Hepatocyte (in vitro differentiated cells): ENCODE data around the gene CTRL. TPM values are rescaled to one million over a fixed set of nuclear protein-coding genes. Genes with fewer than 3 reads are reported as not detected.
"Not testable (repeated sequence)": the region's sequence is repeated elsewhere in the genome, so short reads cannot be mapped to it uniquely, and the experiment has no call there.

ENCODE experiments used
- DNase-seq: peaks from one replicate; pipeline ENCODE4 v3.0.0-alpha.2; 2016; ENCODE audit warnings: low spot score
- H2AFZ ChIP-seq: fragments of 200-600 bp; sonication (generic); 2 replicates; pipeline ENCODE4 v1.6.0; 2016; ENCODE audit warnings: antibody characterized with exemption, mild to moderate bottlenecking
- H3K27ac ChIP-seq: fragments of 200-600 bp; sonication (generic); 2 replicates; pipeline ENCODE4 v1.5.1; 2016; ENCODE audit warnings: mild to moderate bottlenecking
- H3K27me3 ChIP-seq: fragments of 200-600 bp; sonication (generic); 2 replicates; pipeline ENCODE4 v1.6.1; 2016
- H3K36me3 ChIP-seq: fragments of 200-600 bp; sonication (generic); replicated peaks from 2 replicates; pipeline ENCODE4 v1.5.1; 2016; ENCODE audit warnings: low read depth; ENCODE audit not compliant: insufficient read depth
- H3K4me1 ChIP-seq: fragments of 200-600 bp; sonication (generic); 2 replicates; pipeline ENCODE4 v1.5.1; 2016; ENCODE audit warnings: mild to moderate bottlenecking, moderate library complexity; ENCODE audit not compliant: insufficient read depth
- H3K4me2 ChIP-seq: fragments of 200-600 bp; sonication (generic); 2 replicates; pipeline ENCODE4 v1.6.0; 2016
- H3K4me3 ChIP-seq: fragments of 200-600 bp; sonication (generic); 2 replicates; pipeline ENCODE4 v1.5.1; 2016; ENCODE audit warnings: mild to moderate bottlenecking
- H3K79me2 ChIP-seq: fragments of 200-600 bp; sonication (generic); 2 replicates; pipeline ENCODE4 v1.6.0; 2017; ENCODE audit warnings: mild to moderate bottlenecking
- H3K9me2 ChIP-seq: fragments of 200-600 bp; sonication (generic); replicated peaks from 2 replicates; pipeline ENCODE4 v1.6.0; 2017; ENCODE audit warnings: mild to moderate bottlenecking; ENCODE audit not compliant: insufficient read depth
- H3K9me3 ChIP-seq: fragments of 200-600 bp; sonication (generic); 2 replicates; pipeline ENCODE4 v1.5.1; 2016; ENCODE audit warnings: low read depth, mild to moderate bottlenecking
- H4K20me1 ChIP-seq: fragments of 200-600 bp; sonication (generic); 2 replicates; pipeline ENCODE4 v1.6.0; 2016; ENCODE audit warnings: mild to moderate bottlenecking; ENCODE audit not compliant: insufficient read depth, poor library complexity, severe bottlenecking
- CTCF ChIP-seq: fragments of 200-600 bp; sonication (generic); IDR thresholded peaks from 2 replicates; pipeline ENCODE4 v1.5.1; 2016; ENCODE audit warnings: antibody characterized with exemption, mild to moderate bottlenecking; ENCODE audit not compliant: poor library complexity
- EZH2 ChIP-seq: fragments of 200-600 bp; sonication (generic); IDR thresholded peaks from 2 replicates; pipeline ENCODE4 v1.6.1; 2016; ENCODE audit warnings: antibody characterized with exemption, mild to moderate bottlenecking, borderline replicate concordance
- EZH2phosphoT487 ChIP-seq: fragments of 200-600 bp; sonication (generic); IDR thresholded peaks from one replicate; pipeline ENCODE4 v1.6.1; 2018; ENCODE audit warnings: antibody characterized with exemption, mild to moderate bottlenecking, low read depth, moderate library complexity; ENCODE audit not compliant: unreplicated experiment, severe bottlenecking
- WGBS: methylation state at CpG from one replicate; pipeline ENCODE4 v1.1.6; 2016; ENCODE audit warnings: low lambda C conversion rate; ENCODE audit errors: missing lambda C conversion rate; 5-methylcytosine and 5-hydroxymethylcytosine counted together
- polyA plus RNA-seq: library from polyadenylated mRNA; unstranded; fragments of >200 nt; fragmentation: Nextera tagmentation; extraction: Ambion mirVana; gene quantifications from 2 replicates; pipeline ENCODE4 v1.2.1, GENCODE V29; 2016
- total RNA-seq: library from RNA; depleted of rRNA; stranded (reverse); fragments of >200 nt; gene quantifications from 2 replicates; pipeline ENCODE4 v1.2.3, GENCODE V29; 2014

CTRL gene
- total and polyA plus RNA-seq, 2 experiments from 2014 or later = 0.63 to 12.5 TPM

GRCh38 chr16:67977005-67977404 is 45.3 kb upstream of the CTRL start:
- Histone ChIP-seq H3K9me3 (no peaks in the 10 kb centered on the region), H3K79me2 (no peaks in the 10 kb centered on the region), H3K27me3 (no peaks in the 10 kb centered on the region), H2AFZ (no peak overlapping the region), H3K9me2 (no peaks in the 10 kb centered on the region), H3K36me3 (no peaks in the 10 kb centered on the region), H3K27ac (no peak overlapping the region), H3K4me2 (no peak overlapping the region), H3K4me3 (no peak overlapping the region), H3K4me1 (no peaks in the 10 kb centered on the region), H4K20me1 (no peaks in the 10 kb centered on the region)
- no peak for TF ChIP-seq EZH2
- TF ChIP-seq CTCF = no peak
- no peak for TF ChIP-seq EZH2phosphoT487
- 78% methylated on average over 5 of the region's 5 CpGs for WGBS
- no peak for DNase-seq

GRCh38 chr16:67976205-67976604 is 44.5 kb upstream of the CTRL start:
- Histone ChIP-seq H3K4me3 (no peak overlapping the region), H3K36me3 (no peaks in the 10 kb centered on the region), H3K4me2 (no peak overlapping the region), H3K9me2 (no peaks in the 10 kb centered on the region), H4K20me1 (no peaks in the 10 kb centered on the region), H3K9me3 (no peaks in the 10 kb centered on the region), H3K79me2 (no peaks in the 10 kb centered on the region), H3K27ac (no peak overlapping the region), H3K4me1 (no peaks in the 10 kb centered on the region), H3K27me3 (no peaks in the 10 kb centered on the region), H2AFZ (no peak overlapping the region)
- 96% methylated on average over 2 of the region's 2 CpGs for WGBS
- DNase-seq = no peak
- TF ChIP-seq EZH2 = no peak
- TF ChIP-seq EZH2phosphoT487 = no peak
- no peak for TF ChIP-seq CTCF

- no peaks in the 10 kb centered on the region for H3K36me3 ChIP-seq
- H3K4me3 ChIP-seq = no peak overlapping the region
- no peaks in the 10 kb centered on the region for H3K4me1 ChIP-seq
- H3K4me2 ChIP-seq = no peak overlapping the region
- no peak overlapping the region for H2AFZ ChIP-seq
- H3K27me3 ChIP-seq = no peaks in the 10 kb centered on the region
- TF ChIP-seq EZH2phosphoT487 (no peak), CTCF (no peak), EZH2 (no peak)
- no peaks in the 10 kb centered on the region for H3K9me3 ChIP-seq
- H3K27ac ChIP-seq = no peak overlapping the region
- 82% methylated on average over 13 of the region's 14 CpGs for WGBS
- H3K79me2 ChIP-seq = no peaks in the 10 kb centered on the region
- H3K9me2 ChIP-seq = no peaks in the 10 kb centered on the region
- no peak for DNase-seq
- H4K20me1 ChIP-seq = no peaks in the 10 kb centered on the region
Observed at GRCh38 chr16:67975321-67976105, 43.9 kb upstream of the CTRL start.

DNA sequence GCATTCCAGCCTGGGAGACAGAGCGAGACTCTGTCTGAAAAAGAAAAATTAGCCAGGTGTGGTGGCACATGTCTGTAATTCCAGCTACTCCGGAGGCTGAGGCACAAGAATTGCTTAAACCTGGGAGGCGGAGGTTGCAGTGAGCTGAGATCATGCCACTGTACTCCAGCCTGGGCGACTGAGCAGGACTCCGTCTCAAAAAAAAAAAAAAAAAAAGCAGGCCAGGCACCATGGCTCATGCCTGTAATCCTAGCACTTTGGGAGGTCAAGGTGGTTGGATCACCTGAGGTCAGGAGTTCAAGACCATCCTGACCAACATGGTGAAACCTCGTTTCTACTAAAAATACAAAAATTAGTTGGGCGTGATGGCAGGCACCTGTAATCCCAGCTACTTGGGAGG is 40.6 kb upstream of the CTRL start:
- 90% methylated on average over 7 of the region's 7 CpGs for WGBS
- H3K4me3 ChIP-seq, H3K27me3 ChIP-seq, H3K9me3 ChIP-seq, H4K20me1 ChIP-seq, H2AFZ ChIP-seq, H3K36me3 ChIP-seq, H3K4me1 ChIP-seq, H3K4me2 ChIP-seq, H3K27ac ChIP-seq, DNase-seq, H3K9me2 ChIP-seq: not testable (repeated sequence)
- peaks cover 11% of the 10 kb centered on the region for H3K79me2 ChIP-seq
